H9 (cell line): ENCODE measurements around the gene FLACC1. TPM values are rescaled to one million over a fixed set of nuclear protein-coding genes. Genes with fewer than 3 reads are reported as not detected.

Source experiments
- DNase-seq: peaks from one replicate; pipeline ENCODE4 v3.0.0-alpha.2; 2017
- H2AFZ ChIP-seq: one replicate; pipeline ENCODE4 v1.6.1; 2013; ENCODE audit warnings: mild to moderate bottlenecking, low read length, control low read depth, moderate library complexity
- H2AK5ac ChIP-seq: 2 replicates; pipeline ENCODE4 v1.6.1; 2013; ENCODE audit warnings: low read length, control low read depth, mixed read lengths; ENCODE audit not compliant: insufficient read length
- H2BK120ac ChIP-seq: one replicate; pipeline ENCODE4 v1.6.1; 2013; ENCODE audit warnings: low read depth, mild to moderate bottlenecking, low read length, control low read depth, inconsistent platforms; ENCODE audit not compliant: poor library complexity, severe bottlenecking
- H2BK12ac ChIP-seq: 2 replicates; pipeline ENCODE4 v1.6.1; 2013; ENCODE audit warnings: low read length, control low read depth, mixed read lengths, low read depth; ENCODE audit not compliant: insufficient read length
- H2BK15ac ChIP-seq: 2 replicates; pipeline ENCODE4 v1.6.1; 2013; ENCODE audit warnings: low read depth, low read length, control low read depth
- H2BK20ac ChIP-seq: one replicate; pipeline ENCODE4 v1.6.1; 2013; ENCODE audit warnings: low read depth, mild to moderate bottlenecking, low read length, control low read depth, inconsistent platforms; ENCODE audit not compliant: poor library complexity, severe bottlenecking
- H2BK5ac ChIP-seq: 2 replicates; pipeline ENCODE4 v1.6.1; 2013; ENCODE audit warnings: low read length, control low read depth, mixed read lengths; ENCODE audit not compliant: insufficient read length
- H3K14ac ChIP-seq: 2 replicates; pipeline ENCODE4 v1.6.1; 2013; ENCODE audit warnings: low read length, control low read depth; ENCODE audit not compliant: insufficient read depth
- H3K18ac ChIP-seq: 2 replicates; pipeline ENCODE4 v1.6.1; 2013; ENCODE audit warnings: low read depth, mild to moderate bottlenecking, mixed read lengths, low read length, control low read depth; ENCODE audit not compliant: insufficient read length
- H3K23ac ChIP-seq: 2 replicates; pipeline ENCODE4 v1.6.1; 2013; ENCODE audit warnings: low read length, control low read depth, mixed read lengths, low read depth; ENCODE audit not compliant: insufficient read length
- H3K23me2 ChIP-seq: 2 replicates; pipeline ENCODE4 v1.6.1; 2013; ENCODE audit warnings: low read depth, mild to moderate bottlenecking, mixed read lengths, low read length, control low read depth; ENCODE audit not compliant: insufficient read length, poor library complexity, severe bottlenecking
- H3K27ac ChIP-seq: 2 replicates; pipeline ENCODE4 v1.5.1; 2013; ENCODE audit warnings: low read length, control low read depth, mixed read lengths, low read depth; ENCODE audit not compliant: insufficient read length
- H3K27me3 ChIP-seq: 2 replicates; pipeline ENCODE4 v1.6.1; 2013; ENCODE audit warnings: low read length, control low read depth, inconsistent platforms; ENCODE audit not compliant: insufficient read depth
- H3K4ac ChIP-seq: 2 replicates; pipeline ENCODE4 v1.6.1; 2013; ENCODE audit warnings: low read depth, mild to moderate bottlenecking, control low read depth, inconsistent platforms, low read length, moderate library complexity
- H3K4me1 ChIP-seq: 2 replicates; pipeline ENCODE4 v1.6.1; 2013; ENCODE audit warnings: low read length, control low read depth, inconsistent platforms; ENCODE audit not compliant: insufficient read depth
- H3K4me2 ChIP-seq: 2 replicates; pipeline ENCODE4 v1.6.1; 2013; ENCODE audit warnings: low read length, control low read depth, mixed read lengths; ENCODE audit not compliant: insufficient read length, insufficient read depth
- H3K56ac ChIP-seq: 2 replicates; pipeline ENCODE4 v1.6.1; 2013; ENCODE audit warnings: low read depth, mild to moderate bottlenecking, mixed read lengths, low read length, control low read depth; ENCODE audit not compliant: insufficient read length
- H3K79me1 ChIP-seq: 2 replicates; pipeline ENCODE4 v1.6.1; 2013; ENCODE audit warnings: low read depth, mild to moderate bottlenecking, moderate library complexity, low read length, control low read depth, inconsistent platforms; ENCODE audit not compliant: insufficient read depth, poor library complexity, severe bottlenecking
- H3K79me2 ChIP-seq: 2 replicates; pipeline ENCODE4 v1.6.1; 2013; ENCODE audit warnings: low read length, control low read depth, inconsistent platforms; ENCODE audit not compliant: insufficient read depth
- H3K9ac ChIP-seq: 2 replicates; pipeline ENCODE4 v1.6.1; 2013; ENCODE audit warnings: low read length, control low read depth, mixed read lengths; ENCODE audit not compliant: insufficient read length; ENCODE audit errors: extremely low read depth
- H3K9me3 ChIP-seq: one replicate; pipeline ENCODE4 v1.6.1; 2013; ENCODE audit warnings: low read depth, low read length, inconsistent platforms; ENCODE audit not compliant: control insufficient read depth
- H3T11ph ChIP-seq: one replicate; pipeline ENCODE4 v1.6.1; 2013; ENCODE audit warnings: mild to moderate bottlenecking, low read length, control low read depth, inconsistent platforms
- H4K20me1 ChIP-seq: one replicate; pipeline ENCODE4 v1.6.1; 2013; ENCODE audit not compliant: control insufficient read depth, insufficient read length, insufficient read depth
- H4K5ac ChIP-seq: 2 replicates; pipeline ENCODE4 v1.6.1; 2013; ENCODE audit warnings: low read depth, mild to moderate bottlenecking, mixed read lengths, low read length, control low read depth; ENCODE audit not compliant: insufficient read length
- H4K8ac ChIP-seq: replicated peaks from 2 replicates; pipeline ENCODE4 v1.6.1; 2013; ENCODE audit warnings: low read length, control low read depth, mixed read lengths, low read depth; ENCODE audit not compliant: insufficient read length
- H4K91ac ChIP-seq: 2 replicates; pipeline ENCODE4 v1.6.1; 2013; ENCODE audit warnings: low read depth, mild to moderate bottlenecking, moderate library complexity, mixed read lengths, low read length, control low read depth; ENCODE audit not compliant: insufficient read length
- H3K27ac Mint-ChIP-seq, 3 experiments: 2 replicates in 2 of 3; 3 replicates in 1 of 3; pipeline ENCODE4 v1.8.0; 2020 to 2021; ENCODE audit warnings: mixed read lengths in 3 of 3, mild to moderate bottlenecking in 1 of 3, moderate library complexity in 1 of 3
- H3K27me3 Mint-ChIP-seq: 2 replicates; pipeline ENCODE4 v1.8.0; 2021; ENCODE audit warnings: low read depth, mild to moderate bottlenecking, moderate library complexity, mixed read lengths
- H3K36me3 Mint-ChIP-seq, 3 experiments: 2 replicates in 2 of 3; 3 replicates in 1 of 3; pipeline ENCODE4 v1.8.0; 2020 to 2021; ENCODE audit warnings: low read depth in 3 of 3, mixed read lengths in 3 of 3; ENCODE audit not compliant: insufficient read depth in 1 of 3
- H3K4me1 Mint-ChIP-seq, 2 experiments: 2 replicates each; pipeline ENCODE4 v1.8.0; 2020; ENCODE audit warnings: mixed read lengths in 2 of 2
- H3K4me3 Mint-ChIP-seq, 2 experiments: 2 replicates in 1 of 2; 3 replicates in 1 of 2; pipeline ENCODE4 v1.8.0; 2020 to 2021; ENCODE audit warnings: mild to moderate bottlenecking in 2 of 2, mixed read lengths in 2 of 2, moderate library complexity in 1 of 2
- H3K9me3 Mint-ChIP-seq, 2 experiments: 2 replicates in 1 of 2; 3 replicates in 1 of 2; pipeline ENCODE4 v1.8.0; 2020; ENCODE audit warnings: mild to moderate bottlenecking in 2 of 2, mixed read lengths in 2 of 2, moderate library complexity in 1 of 2
- WGBS: extraction: QIAGEN DNeasy Blood & Tissue Kit; methylation state at CpG from one replicate; pipeline ENCODE4 v1.1.7; 2013; ENCODE audit warnings: missing lambda C conversion rate, low lambda C conversion rate, mixed read lengths; ENCODE audit not compliant: insufficient read length; ENCODE audit errors: extremely low coverage; 5-methylcytosine and 5-hydroxymethylcytosine counted together
- total RNA-seq: library from RNA; stranded (reverse); gene quantifications from 2 replicates; pipeline ENCODE4 v1.2.1, GENCODE V29; 2021
- TF ChIP-seq, protein P1 (sequence below): fragments of 200-600 bp; sonication (generic); conservative IDR thresholded peaks from 3 replicates; pipeline ENCODE4 v1.8.0; 2021; ENCODE audit warnings: antibody characterized with exemption, mild to moderate bottlenecking

Gene FLACC1
- total RNA-seq, 1 experiment from 2014 or later = 0.42 TPM

DNA sequence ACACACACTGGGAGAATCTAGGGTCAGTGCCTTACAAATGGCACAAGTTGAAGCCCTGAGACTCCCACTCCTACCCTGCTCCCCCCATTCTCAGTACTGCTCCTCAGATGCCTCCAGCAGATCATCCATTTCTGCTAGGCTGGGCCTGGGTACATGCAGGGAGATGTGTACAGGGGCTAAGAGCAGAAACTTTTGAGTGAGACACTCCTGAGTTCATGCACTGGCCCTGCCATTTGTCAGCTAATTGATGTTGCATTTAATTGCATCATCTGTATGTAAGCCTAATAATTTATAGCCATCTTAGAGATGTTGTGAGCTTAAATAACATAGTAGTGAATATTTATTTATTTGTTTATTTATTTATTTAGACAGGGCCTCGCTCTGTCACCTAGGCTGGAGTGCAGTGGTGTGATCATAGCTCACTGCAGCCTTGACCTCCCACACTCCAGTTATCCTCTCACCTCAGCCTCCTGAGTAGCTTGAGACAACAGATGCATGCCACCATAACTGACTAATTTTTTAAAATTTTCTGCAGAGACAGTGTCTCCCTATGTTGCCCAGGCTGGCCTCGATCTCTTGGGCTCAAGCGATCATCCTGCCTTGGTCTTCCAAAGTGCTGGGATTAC, 101.6 kb downstream of the FLACC1 start:
- Histone ChIP-seq H4K5ac (no peak overlapping the region), H2BK120ac (no peak overlapping the region), H3K4me1 (peaks cover 11% of the 10 kb centered on the region), H3K27ac (no peak overlapping the region), H3T11ph (no peak overlapping the region), H3K56ac (no peak overlapping the region), H3K79me1 (no peaks in the 10 kb centered on the region), H2AK5ac (no peak overlapping the region), H3K79me2 (no peaks in the 10 kb centered on the region), H4K8ac (no peak overlapping the region), H2BK20ac (no peak overlapping the region), H3K14ac (no peak overlapping the region), H3K9ac (no peak overlapping the region), H4K20me1 (no peaks in the 10 kb centered on the region), H3K9me3 (no peaks in the 10 kb centered on the region), H3K27me3 (no peaks in the 10 kb centered on the region), H3K18ac (no peak overlapping the region), H2AFZ (no peak overlapping the region), H3K23ac (no peak overlapping the region), H2BK12ac (no peak overlapping the region), H2BK15ac (no peak overlapping the region), H3K4ac (no peak overlapping the region), H3K4me2 (no peak overlapping the region), H2BK5ac (no peak overlapping the region), H4K91ac (no peak overlapping the region), H3K23me2 (no peaks in the 10 kb centered on the region)
- WGBS = no CpG with 5 or more reads among the region's 3 CpGs
- Mint-ChIP-seq H3K9me3 (no peaks in the 10 kb centered on the region), H3K4me1 (peaks cover 27 to 28% of the 10 kb centered on the region in 2 experiments), H3K4me3 (no peak overlapping the region), H3K27ac (no peak overlapping the region), H3K27me3 (no peaks in the 10 kb centered on the region; the same call in 1 of the 2 replicates), H3K36me3 (no peaks in the 10 kb centered on the region; a peak in 2 of 7 replicates)
- no peak for DNase-seq
- TF ChIP-seq, protein P1, sequence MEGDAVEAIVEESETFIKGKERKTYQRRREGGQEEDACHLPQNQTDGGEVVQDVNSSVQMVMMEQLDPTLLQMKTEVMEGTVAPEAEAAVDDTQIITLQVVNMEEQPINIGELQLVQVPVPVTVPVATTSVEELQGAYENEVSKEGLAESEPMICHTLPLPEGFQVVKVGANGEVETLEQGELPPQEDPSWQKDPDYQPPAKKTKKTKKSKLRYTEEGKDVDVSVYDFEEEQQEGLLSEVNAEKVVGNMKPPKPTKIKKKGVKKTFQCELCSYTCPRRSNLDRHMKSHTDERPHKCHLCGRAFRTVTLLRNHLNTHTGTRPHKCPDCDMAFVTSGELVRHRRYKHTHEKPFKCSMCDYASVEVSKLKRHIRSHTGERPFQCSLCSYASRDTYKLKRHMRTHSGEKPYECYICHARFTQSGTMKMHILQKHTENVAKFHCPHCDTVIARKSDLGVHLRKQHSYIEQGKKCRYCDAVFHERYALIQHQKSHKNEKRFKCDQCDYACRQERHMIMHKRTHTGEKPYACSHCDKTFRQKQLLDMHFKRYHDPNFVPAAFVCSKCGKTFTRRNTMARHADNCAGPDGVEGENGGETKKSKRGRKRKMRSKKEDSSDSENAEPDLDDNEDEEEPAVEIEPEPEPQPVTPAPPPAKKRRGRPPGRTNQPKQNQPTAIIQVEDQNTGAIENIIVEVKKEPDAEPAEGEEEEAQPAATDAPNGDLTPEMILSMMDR = no peak
